Jurkat, Clone E6-1 (cell line): ENCODE data around the gene MICAL3.

Experiments used
- DNase-seq: peaks from one replicate; pipeline ENCODE4 v3.0.0-alpha.2; 2011; ENCODE audit warnings: low read depth, low spot score
- H3K4me3 ChIP-seq: 2 replicates; pipeline ENCODE4 v1.5.1; 2011; ENCODE audit warnings: mild to moderate bottlenecking, low read length, control low read depth, moderate library complexity

Gene MICAL3

GRCh38 chr22:17844150-17844549, 180.2 kb downstream of the MICAL3 start:
- no peak for DNase-seq
- H3K4me3 ChIP-seq, result no peak overlapping the region

- peak; percentile 41 for DNase-seq
- H3K4me3 ChIP-seq, result no peak overlapping the region
Observed at GRCh38 chr22:17842386-17842785, 182.0 kb downstream of the MICAL3 start.

- no peak overlapping the region for H3K4me3 ChIP-seq
- no peak for DNase-seq
Observed at GRCh38 chr22:17841836-17842235, 182.5 kb downstream of the MICAL3 start.

- no peak for DNase-seq
Observed at GRCh38 chr22:17838180-17838865, 186.0 kb downstream of the MICAL3 start.

GRCh38 chr22:17836992-17837742, 187.2 kb downstream of the MICAL3 start:
- no peak for DNase-seq
- no peak overlapping the region for H3K4me3 ChIP-seq

More at GRCh38 chr22:17838180-17838865, 186.0 kb downstream of the MICAL3 start:
- no peak overlapping the region for H3K4me3 ChIP-seq

GRCh38 chr22:17835256-17835655, 189.1 kb downstream of the MICAL3 start:
- H3K4me3 ChIP-seq, result no peak overlapping the region
- no peak for DNase-seq

GRCh38 chr22:17833489-17833888, 190.9 kb downstream of the MICAL3 start:
- no peak for DNase-seq
- H3K4me3 ChIP-seq, result no peak overlapping the region

- DNase-seq, result no peak
- no peak overlapping the region for H3K4me3 ChIP-seq
Observed at GRCh38 chr22:17832665-17833064, 191.7 kb downstream of the MICAL3 start.

- H3K4me3 ChIP-seq, result no peak overlapping the region
- no peak for DNase-seq
Observed at GRCh38 chr22:17831501-17832251, 192.7 kb downstream of the MICAL3 start.

- DNase-seq, result peak; percentile 64
- no peak overlapping the region for H3K4me3 ChIP-seq
Observed at GRCh38 chr22:17830043-17830961, 194.1 kb downstream of the MICAL3 start.

GRCh38 chr22:17829695-17830042, 194.7 kb downstream of the MICAL3 start:
- no peak overlapping the region for H3K4me3 ChIP-seq
- DNase-seq, result no peak

- no peak overlapping the region for H3K4me3 ChIP-seq
- no peak for DNase-seq
Observed at GRCh38 chr22:17828502-17829080, 195.8 kb downstream of the MICAL3 start.

GRCh38 chr22:17827466-17827865, 196.9 kb downstream of the MICAL3 start:
- H3K4me3 ChIP-seq, result no peak overlapping the region
- no peak for DNase-seq

GRCh38 chr22:17825876-17826550, 198.3 kb downstream of the MICAL3 start:
- H3K4me3 ChIP-seq, result no peak overlapping the region
- no peak for DNase-seq

GRCh38 chr22:17824457-17824856, 199.9 kb downstream of the MICAL3 start:
- DNase-seq, result no peak
- H3K4me3 ChIP-seq, result no peak overlapping the region

- no peak overlapping the region for H3K4me3 ChIP-seq
- DNase-seq, result no peak
Observed at GRCh38 chr22:17823964-17824363, 200.4 kb downstream of the MICAL3 start.

GRCh38 chr22:17823226-17823625, 201.1 kb downstream of the MICAL3 start:
- H3K4me3 ChIP-seq, result no peak overlapping the region
- no peak for DNase-seq

GRCh38 chr22:17822087-17822486, 202.3 kb downstream of the MICAL3 start:
- DNase-seq, result no peak
- no peak overlapping the region for H3K4me3 ChIP-seq
